LNCAP (cell line): ENCODE results near the gene CPLX1.

Source experiments
- CTCF ChIP-seq: fragments of 450-650 bp; IDR thresholded peaks from 2 replicates; pipeline ENCODE4 v1.5.1; 2017; ENCODE audit warnings: mild to moderate bottlenecking

CPLX1 gene

DNA sequence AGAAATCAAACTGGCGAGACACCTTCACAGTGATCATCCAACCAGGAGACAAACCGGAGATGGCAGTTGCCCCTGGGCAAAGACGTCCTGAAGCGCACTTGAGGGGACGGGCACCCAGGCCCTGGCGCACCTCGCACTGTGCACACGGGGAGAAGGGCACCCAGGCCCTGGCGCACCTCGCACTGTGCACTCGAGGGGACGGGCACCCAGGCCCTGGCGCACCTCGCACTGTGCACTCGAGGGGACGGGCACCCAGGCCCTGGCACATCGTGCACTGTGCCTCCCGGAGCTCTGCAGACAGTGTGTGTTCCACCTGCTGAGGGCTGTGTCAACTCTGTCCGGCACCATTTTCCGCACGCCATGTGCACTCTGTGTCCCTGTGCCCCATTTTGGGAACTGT lies 34.6 kb upstream of the CPLX1 start:
- no peak for TF ChIP-seq CTCF

DNA sequence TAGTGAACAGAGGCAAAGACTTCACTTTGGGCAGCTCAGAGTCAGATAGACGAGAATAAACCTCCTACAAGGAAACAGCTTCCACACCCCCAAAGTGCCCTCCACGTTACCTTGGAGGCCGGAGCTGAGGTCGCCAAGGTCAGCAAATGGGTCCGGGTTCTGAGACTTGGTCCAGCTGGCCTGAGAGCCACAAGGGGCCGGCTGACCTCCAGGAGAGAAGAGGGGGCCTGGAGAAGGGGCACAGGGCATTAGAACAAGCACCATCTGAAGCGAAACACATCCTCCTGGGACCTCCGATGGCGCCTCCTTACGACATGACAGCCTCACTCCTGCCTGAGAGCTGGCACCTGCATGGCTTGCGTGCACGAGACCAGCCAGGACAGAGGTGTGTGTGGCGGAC lies 33.6 kb upstream of the CPLX1 start:
- no peak for TF ChIP-seq CTCF

DNA sequence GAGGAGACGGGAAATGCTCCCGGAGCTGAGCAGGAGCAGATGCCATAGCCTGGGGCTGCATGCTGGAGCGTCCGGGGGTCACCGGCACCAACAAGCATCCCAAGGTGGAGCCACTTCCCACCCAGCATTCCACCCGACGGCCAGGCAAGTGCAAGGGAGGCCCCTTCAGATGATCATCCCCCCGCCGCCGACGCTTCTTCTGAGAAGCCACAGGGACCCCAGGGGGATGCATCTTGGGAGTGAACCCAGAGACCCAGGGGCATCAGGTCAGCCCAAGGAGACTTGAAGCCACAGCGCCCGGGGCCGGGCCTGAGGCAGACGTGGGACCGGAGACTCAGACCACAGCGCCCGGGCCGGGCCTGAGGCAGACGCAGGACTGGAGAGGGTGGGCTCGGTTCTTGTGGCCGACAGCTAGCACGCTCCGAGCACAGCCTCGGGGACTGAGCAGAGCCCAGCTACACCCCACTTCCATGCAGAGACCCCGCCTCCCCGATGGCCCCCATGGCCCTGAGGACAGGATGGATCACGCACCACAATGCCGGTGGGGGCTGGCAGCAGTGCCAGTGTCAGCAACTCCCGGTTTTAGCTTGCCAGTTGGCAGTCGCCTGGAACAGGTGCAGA lies 33.0 kb upstream of the CPLX1 start:
- no peak for TF ChIP-seq CTCF

GRCh38 chr4:858041-858481 lies 32.1 kb upstream of the CPLX1 start:
- TF ChIP-seq CTCF = no peak

GRCh38 chr4:857461-857860 lies 31.5 kb upstream of the CPLX1 start:
- TF ChIP-seq CTCF = no peak

DNA sequence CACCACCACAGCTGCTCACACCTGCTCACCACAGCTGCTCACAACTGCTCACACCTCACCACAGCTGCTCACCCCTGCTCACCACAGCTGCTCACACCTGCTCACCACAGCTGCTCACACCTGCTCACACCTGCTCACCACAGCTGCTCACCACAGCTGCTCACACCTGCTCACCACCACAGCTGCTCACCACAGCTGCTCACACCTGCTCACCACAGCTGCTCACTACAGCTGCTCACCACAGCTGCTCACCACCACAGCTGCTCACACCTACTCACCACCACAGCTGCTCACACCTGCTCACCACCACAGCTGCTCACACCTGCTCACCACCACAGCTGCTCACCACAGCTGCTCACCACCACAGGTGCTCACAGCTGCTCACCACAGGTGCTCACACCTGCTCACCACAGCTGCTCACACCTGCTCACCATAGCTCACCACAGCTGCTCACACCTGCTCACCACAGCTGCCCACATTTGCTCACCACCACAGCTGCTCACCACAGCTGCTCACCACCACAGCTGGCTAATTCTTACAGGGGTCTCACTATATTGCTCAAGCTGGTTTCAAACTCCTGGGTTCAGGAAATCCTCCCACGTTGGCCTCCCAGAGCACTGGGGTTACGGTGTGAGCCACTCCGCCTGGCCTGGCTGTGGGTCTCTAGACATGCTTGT lies 30.4 kb upstream of the CPLX1 start:
- no peak for TF ChIP-seq CTCF

GRCh38 chr4:855880-856224 lies 29.9 kb upstream of the CPLX1 start:
- TF ChIP-seq CTCF = no peak
